ENCODE results near the gene ZBTB16. TPM values are rescaled to one million over a fixed set of nuclear protein-coding genes. Genes with fewer than 3 reads are reported as not detected.
A peak's percentile ranks its signal among the peaks of the same experiment; 100 is the strongest.

The ZBTB16 gene
- total RNA-seq, 2 donors from 2014 or later, result 2.7 to 13.1 TPM

- H3K4me3 Mint-ChIP-seq, result no peak overlapping the region
- peak; percentile 46 to 50 for ATAC-seq
- H3K9me3 Mint-ChIP-seq, result no peaks in the 10 kb centered on the region
- peak overlapping the region in 1 of 2 donors; percentile 26 for H3K27ac Mint-ChIP-seq
- H3K4me1 Mint-ChIP-seq (ENCODE audit: low read depth in 2 of 2), result peaks cover 39 to 54% of the 10 kb centered on the region in 2 donors
- H3K27me3 Mint-ChIP-seq, result no peaks in the 10 kb centered on the region
- H3K36me3 Mint-ChIP-seq, result no peaks in the 10 kb centered on the region
- DNase-seq (ENCODE audit: low spot score), result no peak
These were observed 166.8 kb downstream of the ZBTB16 start for GRCh38 chr11:114226356-114226755.

- Mint-ChIP-seq H3K36me3 (no peaks in the 10 kb centered on the region), H3K27me3 (no peaks in the 10 kb centered on the region), H3K9me3 (no peaks in the 10 kb centered on the region), H3K27ac (no peak overlapping the region), H3K4me3 (no peak overlapping the region), H3K4me1 (ENCODE audit: low read depth in 2 of 2) (peaks cover 35 to 59% of the 10 kb centered on the region in 2 donors)
- no peak for ATAC-seq
- peak; percentile 28 for DNase-seq (ENCODE audit: low spot score)
These were observed 169.2 kb downstream of the ZBTB16 start for GRCh38 chr11:114228435-114229411.

GRCh38 chr11:114230031-114230704 is 170.7 kb downstream of the ZBTB16 start:
- Mint-ChIP-seq H3K4me3 (no peak overlapping the region), H3K27ac (no peak overlapping the region)

GRCh38 chr11:114232400-114233059 is 173.0 kb downstream of the ZBTB16 start:
- Mint-ChIP-seq H3K27me3 (no peaks in the 10 kb centered on the region), H3K27ac (peak overlapping the region in 1 of 2 donors; percentile 63), H3K4me1 (ENCODE audit: low read depth in 2 of 2) (peaks cover 0 to 49% of the 10 kb centered on the region in 2 donors), H3K9me3 (no peaks in the 10 kb centered on the region), H3K36me3 (no peaks in the 10 kb centered on the region), H3K4me3 (no peak overlapping the region)
- ATAC-seq, result no peak
- no peak for DNase-seq (ENCODE audit: low spot score)

More at GRCh38 chr11:114230031-114230704, 170.7 kb downstream of the ZBTB16 start:
- ATAC-seq (no peak), DNase-seq (ENCODE audit: low spot score) (no peak)
- no peaks in the 10 kb centered on the region for H3K27me3 Mint-ChIP-seq
- no peaks in the 10 kb centered on the region for H3K36me3 Mint-ChIP-seq
- peaks cover 21 to 57% of the 10 kb centered on the region in 2 donors for H3K4me1 Mint-ChIP-seq (ENCODE audit: low read depth in 2 of 2)
- no peaks in the 10 kb centered on the region for H3K9me3 Mint-ChIP-seq

GRCh38 chr11:114233755-114234154 is 174.2 kb downstream of the ZBTB16 start:
- Mint-ChIP-seq H3K27ac (peak overlapping the region in 1 of 2 donors; percentile 63), H3K4me3 (no peak overlapping the region), H3K9me3 (no peaks in the 10 kb centered on the region), H3K36me3 (no peaks in the 10 kb centered on the region), H3K27me3 (no peaks in the 10 kb centered on the region), H3K4me1 (ENCODE audit: low read depth in 2 of 2) (peaks cover 3 to 55% of the 10 kb centered on the region in 2 donors)
- ATAC-seq (no peak), DNase-seq (ENCODE audit: low spot score) (no peak)

DNA sequence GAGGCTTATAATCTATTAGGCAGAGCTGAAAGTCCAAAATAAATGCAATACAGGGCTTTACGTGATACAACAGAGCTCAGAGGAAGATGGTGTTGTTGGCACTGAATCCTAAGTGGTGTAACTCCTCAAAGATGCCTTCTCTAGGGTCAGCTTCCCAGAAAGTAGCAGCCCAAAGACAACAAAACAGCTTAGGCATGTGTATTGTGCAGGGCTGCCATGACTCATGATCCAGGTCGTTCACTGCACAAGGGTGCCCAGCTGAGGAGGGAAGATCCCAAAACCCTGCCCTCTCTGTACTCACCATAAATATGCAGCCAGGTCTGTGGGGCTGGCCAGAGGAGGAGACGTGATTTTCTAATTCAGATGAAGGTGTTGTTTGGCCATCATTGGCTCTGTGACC is 177.3 kb downstream of the ZBTB16 start:
- Mint-ChIP-seq H3K4me1 (ENCODE audit: low read depth in 2 of 2) (peaks cover 5 to 54% of the 10 kb centered on the region in 2 donors), H3K27ac (peak overlapping the region in 1 of 2 donors; percentile 65), H3K36me3 (no peaks in the 10 kb centered on the region), H3K27me3 (no peaks in the 10 kb centered on the region), H3K4me3 (no peak overlapping the region), H3K9me3 (no peaks in the 10 kb centered on the region)
- ATAC-seq (no peak), DNase-seq (ENCODE audit: low spot score) (no peak)

- H3K36me3 Mint-ChIP-seq, result no peaks in the 10 kb centered on the region
- H3K4me3 Mint-ChIP-seq, result no peak overlapping the region
- ATAC-seq, result no peak
- no peaks in the 10 kb centered on the region for H3K27me3 Mint-ChIP-seq
- no peaks in the 10 kb centered on the region for H3K9me3 Mint-ChIP-seq
- H3K27ac Mint-ChIP-seq, result peak overlapping the region in 1 of 2 donors; percentile 65
- DNase-seq (ENCODE audit: low spot score), result no peak
- peaks cover 5 to 54% of the 10 kb centered on the region in 2 donors for H3K4me1 Mint-ChIP-seq (ENCODE audit: low read depth in 2 of 2)
These were observed 178.1 kb downstream of the ZBTB16 start for GRCh38 chr11:114237321-114238280.

DNA sequence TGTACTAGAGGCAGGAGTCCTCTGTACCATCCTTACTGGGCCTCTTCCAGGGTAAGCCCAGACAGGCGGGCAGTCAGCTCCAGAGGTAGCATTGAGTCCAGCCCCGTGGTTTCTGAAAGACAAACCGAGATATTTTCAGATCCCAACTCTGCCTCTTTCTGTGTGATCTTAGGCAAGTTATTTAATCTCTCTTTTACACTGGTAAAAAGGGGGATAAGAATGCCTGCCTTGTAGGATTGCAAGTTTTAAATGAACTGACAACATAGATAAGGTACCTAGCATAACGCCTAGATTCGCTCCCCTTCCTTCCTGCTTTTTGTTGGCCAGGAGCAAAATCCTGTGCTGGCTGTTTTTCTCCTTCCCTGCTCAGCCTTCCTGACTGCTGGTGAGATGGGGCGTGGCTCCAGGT is 180.2 kb downstream of the ZBTB16 start:
- H3K4me3 Mint-ChIP-seq, result no peak overlapping the region
- no peak for DNase-seq (ENCODE audit: low spot score)
- ATAC-seq, result no peak
- no peaks in the 10 kb centered on the region for H3K36me3 Mint-ChIP-seq
- H3K4me1 Mint-ChIP-seq (ENCODE audit: low read depth in 2 of 2), result peaks cover 5 to 41% of the 10 kb centered on the region in 2 donors
- peak overlapping the region in 1 of 2 donors; percentile 59 for H3K27ac Mint-ChIP-seq
- no peaks in the 10 kb centered on the region for H3K27me3 Mint-ChIP-seq
- H3K9me3 Mint-ChIP-seq, result no peaks in the 10 kb centered on the region

- Mint-ChIP-seq H3K36me3 (no peaks in the 10 kb centered on the region), H3K27me3 (no peaks in the 10 kb centered on the region), H3K27ac (no peak overlapping the region), H3K4me3 (no peak overlapping the region), H3K4me1 (ENCODE audit: low read depth in 2 of 2) (peaks cover 13 to 34% of the 10 kb centered on the region in 2 donors), H3K9me3 (no peaks in the 10 kb centered on the region)
- DNase-seq (ENCODE audit: low spot score) (no peak), ATAC-seq (no peak)
These were observed 182.5 kb downstream of the ZBTB16 start for GRCh38 chr11:114242032-114242431.

- Mint-ChIP-seq H3K27me3 (no peaks in the 10 kb centered on the region), H3K4me1 (ENCODE audit: low read depth in 2 of 2) (peaks cover 18 to 35% of the 10 kb centered on the region in 2 donors), H3K9me3 (no peaks in the 10 kb centered on the region), H3K36me3 (no peaks in the 10 kb centered on the region), H3K27ac (peak overlapping the region in 1 of 2 donors; percentile 63), H3K4me3 (no peak overlapping the region)
- DNase-seq (ENCODE audit: low spot score), result no peak
- ATAC-seq, result no peak
These were observed 184.2 kb downstream of the ZBTB16 start for GRCh38 chr11:114243461-114244372.

DNA sequence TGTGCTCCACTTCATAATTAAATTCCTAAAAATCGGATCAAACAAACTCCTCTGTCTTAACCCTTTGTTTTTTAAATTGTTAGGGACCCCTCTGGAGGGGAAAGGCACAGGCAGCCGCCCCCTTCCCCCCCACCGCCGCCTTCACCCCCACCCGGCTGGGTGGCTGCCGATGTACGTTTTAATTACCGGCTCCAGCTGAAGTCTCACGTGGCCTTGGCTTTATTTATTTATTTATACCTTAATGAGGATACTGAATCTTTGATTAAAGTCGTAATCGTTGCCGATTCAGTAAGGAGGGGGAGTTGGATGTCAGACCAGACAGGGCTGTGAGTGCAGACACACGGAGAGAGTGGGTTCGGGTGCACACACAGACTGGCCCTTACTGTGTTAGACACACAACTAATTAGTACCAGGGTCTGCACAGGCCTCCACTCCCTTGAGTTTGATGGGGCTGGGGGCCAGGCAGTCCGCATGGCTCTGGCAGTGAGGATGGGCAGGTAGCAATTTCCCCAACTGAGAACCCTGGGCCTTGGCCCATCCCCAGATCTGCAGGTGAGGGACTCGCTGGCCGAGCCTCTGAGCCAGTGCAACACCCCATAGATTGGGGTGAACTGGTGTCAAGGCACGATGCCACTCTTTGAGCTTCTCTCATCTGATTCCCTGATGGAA is 185.3 kb downstream of the ZBTB16 start:
- Mint-ChIP-seq H3K27me3 (no peaks in the 10 kb centered on the region), H3K36me3 (no peaks in the 10 kb centered on the region), H3K4me3 (no peak overlapping the region), H3K9me3 (no peaks in the 10 kb centered on the region), H3K27ac (peak overlapping the region in 1 of 2 donors; percentile 5), H3K4me1 (ENCODE audit: low read depth in 2 of 2) (peaks cover 16 to 33% of the 10 kb centered on the region in 2 donors)
- ATAC-seq, result no peak
- no peak for DNase-seq (ENCODE audit: low spot score)
